B cell (primary cell): Measurements from ENCODE around the gene ARHGEF17. TPM values are rescaled to one million over a fixed set of nuclear protein-coding genes. Genes with fewer than 3 reads are reported as not detected.
A peak's percentile ranks its signal among the peaks of the same experiment; 100 is the strongest.

ENCODE experiments used
- ATAC-seq: fragments of 200-7000 bp; cut with Tn5 transposase; one replicate; pipeline ENCODE4 v1.10.0; 2021; ENCODE audit warnings: low read depth, mild to moderate bottlenecking, moderate number of reproducible peaks, moderate library complexity
- CTCF ChIA-PET: fragments of 350-600 bp; sonication (Branson Sonifier 250); formaldehyde crosslinking; loops from one replicate; lab custom pipeline; 2021; ENCODE audit warnings: antibody characterized with exemption, inconsistent platforms; lab: Charles Lee
- POLR2A ChIA-PET: fragments of 350-600 bp; sonication (Branson Sonifier 250); formaldehyde crosslinking; loops from one replicate; lab custom pipeline; 2021; ENCODE audit warnings: antibody characterized with exemption; lab: Charles Lee
- DNase-seq: peaks from one replicate; pipeline ENCODE4 v3.0.0; 2013
- H2AFZ ChIP-seq: 2 replicates; pipeline ENCODE4 v1.6.1; 2012; ENCODE audit warnings: mild to moderate bottlenecking, low read depth, low read length; ENCODE audit not compliant: insufficient read depth, poor library complexity, severe bottlenecking
- H3K27ac ChIP-seq, 2 donors: 1 replicate in 1 of 2; 2 replicates in 1 of 2; pipeline ENCODE4 v1.5.1; 2012 to 2013; ENCODE audit warnings: low read length in 2 of 2, mild to moderate bottlenecking in 2 of 2, moderate library complexity in 1 of 2
- H3K27me3 ChIP-seq, 4 experiments: fragments of 200-600 bp in 1 of 4; sonication (generic) in 1 of 4; replicated peaks in 1 of 4; 1 replicate in 2 of 4; 2 replicates in 2 of 4; pipeline versions ENCODE4 v1.6.1 to v1.7.0; 2013 to 2016; ENCODE audit warnings: low read length in 3 of 4, mild to moderate bottlenecking in 2 of 4, mixed read lengths in 1 of 4, moderate library complexity in 1 of 4; ENCODE audit not compliant: insufficient read depth in 4 of 4, control insufficient read depth in 3 of 4; ENCODE audit errors: control extremely low read depth in 1 of 4
- H3K36me3 ChIP-seq, 2 experiments: replicated peaks in 1 of 2; 1 replicate in 1 of 2; 2 replicates in 1 of 2; pipeline versions ENCODE4 v1.6.1 to v1.7.1; 2013; ENCODE audit warnings: low read length in 1 of 2; ENCODE audit not compliant: insufficient read depth in 2 of 2, control insufficient read depth in 1 of 2; ENCODE audit errors: control extremely low read depth in 1 of 2, extremely low read depth in 1 of 2
- H3K4me1 ChIP-seq, 2 donors: fragments of 200-600 bp in 1 of 2; sonication (generic) in 1 of 2; 1 replicate in 1 of 2; 2 replicates in 1 of 2; pipeline versions ENCODE4 v1.5.1 to v1.6.1; 2013 to 2017; ENCODE audit warnings: low read length in 2 of 2; ENCODE audit not compliant: control insufficient read depth in 2 of 2, insufficient read depth in 2 of 2
- H3K4me2 ChIP-seq: replicated peaks from 2 replicates; pipeline ENCODE3; 2012; ENCODE audit warnings: mild to moderate bottlenecking, low read depth, low read length; ENCODE audit not compliant: poor library complexity, severe bottlenecking
- H3K4me3 ChIP-seq, 5 experiments: fragments of 200-600 bp in 1 of 5; sonication (generic) in 1 of 5; 1 replicate in 3 of 5; 2 replicates in 2 of 5; pipeline versions ENCODE4 v1.5.1 to v1.7.0; 2011 to 2016; ENCODE audit warnings: low read length in 4 of 5, mild to moderate bottlenecking in 4 of 5, low read depth in 2 of 5, control low read depth in 1 of 5, moderate library complexity in 1 of 5; ENCODE audit not compliant: insufficient read depth in 1 of 5; ENCODE audit errors: control extremely low read depth in 1 of 5, extremely low read depth in 1 of 5
- H3K79me2 ChIP-seq: fragments of 200-600 bp; sonication (generic); one replicate; pipeline ENCODE4 v1.6.0; 2016; ENCODE audit warnings: low read length; ENCODE audit not compliant: control insufficient read depth, insufficient read depth
- H3K9ac ChIP-seq: fragments of 200-600 bp; sonication (generic); 2 replicates; pipeline ENCODE4 v1.6.1; 2017; ENCODE audit warnings: mild to moderate bottlenecking, low read length, moderate library complexity
- H3K9me3 ChIP-seq, 3 donors: one replicate each; pipeline versions ENCODE4 v1.6.1 to v1.7.1; 2013; ENCODE audit warnings: low read length in 2 of 3; ENCODE audit not compliant: control insufficient read depth in 2 of 3, insufficient read depth in 1 of 3; ENCODE audit errors: control extremely low read depth in 1 of 3
- H4K20me1 ChIP-seq: 2 replicates; pipeline ENCODE4 v1.6.0; 2012; ENCODE audit warnings: mild to moderate bottlenecking, low read length; ENCODE audit not compliant: insufficient read depth, control insufficient read depth, poor library complexity, severe bottlenecking
- H3K27ac Mint-ChIP-seq: one replicate; pipeline ENCODE4 v1.8.0; 2021; ENCODE audit warnings: mixed read lengths
- H3K27me3 Mint-ChIP-seq: one replicate; pipeline ENCODE4 v1.8.0; 2021; ENCODE audit warnings: mixed read lengths
- H3K4me1 Mint-ChIP-seq: one replicate; pipeline ENCODE4 v1.8.0; 2021; ENCODE audit warnings: mixed read lengths
- H3K4me3 Mint-ChIP-seq: one replicate; pipeline ENCODE4 v1.8.0; 2021; ENCODE audit warnings: mixed read lengths
- H3K9me3 Mint-ChIP-seq: one replicate; pipeline ENCODE4 v1.8.0; 2022; ENCODE audit warnings: mixed read lengths; ENCODE audit not compliant: insufficient read depth
- EZH2 ChIP-seq: IDR thresholded peaks from 2 replicates; pipeline ENCODE4 v1.6.1; 2012; ENCODE audit warnings: borderline replicate concordance, low read depth, mild to moderate bottlenecking, moderate library complexity, low read length; ENCODE audit not compliant: insufficient read depth, poor library complexity, severe bottlenecking
- WGBS: methylation state at CpG from one replicate; pipeline ENCODE4 v1.1.5; 2013; ENCODE audit warnings: missing lambda C conversion rate; ENCODE audit not compliant: insufficient coverage; 5-methylcytosine and 5-hydroxymethylcytosine counted together
- intact Hi-C: fragments of 100-400 bp; cut with micrococcal nuclease; formaldehyde crosslinking; loops from one replicate; pipeline ENCODE4 v1.10.0; 2022
- polyA plus RNA-seq: library from polyadenylated mRNA; depleted of rRNA; stranded (reverse); fragments of >200 nt; gene quantifications from 2 replicates; pipeline ENCODE4 v1.2.3, GENCODE V29; 2012
- total RNA-seq, 2 donors: library from RNA; stranded (reverse); fragments of 120-200 nt in 1 of 2; gene quantifications; 1 replicate in 1 of 2; 2 replicates in 1 of 2; pipeline versions ENCODE4 v1.2.3 to v1.2.4, GENCODE V29; 2013 to 2022
- TF ChIP-seq, protein P1 (sequence below): fragments of 200-600 bp; IDR thresholded peaks from one replicate; pipeline ENCODE4 v1.8.0; 2022; ENCODE audit warnings: antibody characterized with exemption, mild to moderate bottlenecking

The ARHGEF17 gene
- total and polyA plus RNA-seq, 2 donors (not counting 1 experiment from before 2014, with no cell fraction given): 0.05 TPM; not detected in 1

DNA sequence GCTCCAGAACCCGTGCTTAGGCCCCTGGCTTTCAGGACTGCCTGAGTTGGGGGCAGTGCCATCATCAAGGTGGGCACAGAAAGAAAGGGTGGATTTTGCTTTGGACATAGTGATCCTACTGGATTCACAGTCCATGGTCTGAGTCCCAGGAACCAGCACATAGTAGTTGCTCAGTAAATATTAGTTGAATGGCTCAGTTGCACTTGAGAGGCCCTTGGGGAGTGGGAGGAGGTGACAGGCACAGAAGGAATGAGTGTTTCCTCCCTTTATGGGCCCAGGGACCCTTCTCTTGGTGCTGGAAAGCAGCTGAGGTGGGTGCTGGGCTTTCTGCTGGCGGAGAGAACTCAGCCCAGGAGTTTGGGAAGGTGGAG is 16.6 kb downstream of the ARHGEF17 start:
- no peak overlapping the region for H3K27ac ChIP-seq
- POLR2A ChIA-PET: no interaction called here
- no peak overlapping the region for H2AFZ ChIP-seq
- intact Hi-C loops: no loop called here
- no peaks in the 10 kb centered on the region for H4K20me1 ChIP-seq
- H3K36me3 ChIP-seq: no peaks in the 10 kb centered on the region
- no peaks in the 10 kb centered on the region for H3K9me3 ChIP-seq
- ATAC-seq (no peak), DNase-seq (no peak)
- H3K27ac Mint-ChIP-seq: no peak overlapping the region
- H3K27me3 ChIP-seq: peaks cover 0 to 3% (median 0%) of the 10 kb centered on the region in 4 experiments
- H3K4me3 Mint-ChIP-seq: no peak overlapping the region
- no peak overlapping the region for H3K4me3 ChIP-seq
- H3K27me3 Mint-ChIP-seq: no peaks in the 10 kb centered on the region
- 100% methylated on average over 2 of the region's 2 CpGs for WGBS
- H3K4me1 Mint-ChIP-seq: peaks cover 23% of the 10 kb centered on the region
- H3K4me2 ChIP-seq: no peak overlapping the region
- TF ChIP-seq, protein P1, sequence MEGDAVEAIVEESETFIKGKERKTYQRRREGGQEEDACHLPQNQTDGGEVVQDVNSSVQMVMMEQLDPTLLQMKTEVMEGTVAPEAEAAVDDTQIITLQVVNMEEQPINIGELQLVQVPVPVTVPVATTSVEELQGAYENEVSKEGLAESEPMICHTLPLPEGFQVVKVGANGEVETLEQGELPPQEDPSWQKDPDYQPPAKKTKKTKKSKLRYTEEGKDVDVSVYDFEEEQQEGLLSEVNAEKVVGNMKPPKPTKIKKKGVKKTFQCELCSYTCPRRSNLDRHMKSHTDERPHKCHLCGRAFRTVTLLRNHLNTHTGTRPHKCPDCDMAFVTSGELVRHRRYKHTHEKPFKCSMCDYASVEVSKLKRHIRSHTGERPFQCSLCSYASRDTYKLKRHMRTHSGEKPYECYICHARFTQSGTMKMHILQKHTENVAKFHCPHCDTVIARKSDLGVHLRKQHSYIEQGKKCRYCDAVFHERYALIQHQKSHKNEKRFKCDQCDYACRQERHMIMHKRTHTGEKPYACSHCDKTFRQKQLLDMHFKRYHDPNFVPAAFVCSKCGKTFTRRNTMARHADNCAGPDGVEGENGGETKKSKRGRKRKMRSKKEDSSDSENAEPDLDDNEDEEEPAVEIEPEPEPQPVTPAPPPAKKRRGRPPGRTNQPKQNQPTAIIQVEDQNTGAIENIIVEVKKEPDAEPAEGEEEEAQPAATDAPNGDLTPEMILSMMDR: no peak
- no peak for TF ChIP-seq EZH2
- H3K9me3 Mint-ChIP-seq: no peaks in the 10 kb centered on the region
- H3K79me2 ChIP-seq: no peaks in the 10 kb centered on the region
- CTCF ChIA-PET: interaction anchor here (1.0 to 7.2 kb wide), 2 partner anchors 10 to 25 kb away, joined by 3 to 45 read pairs; no protein-coding TSS in a partner anchor
- H3K4me1 ChIP-seq: peaks cover 17 to 25% of the 10 kb centered on the region in 2 donors
- H3K9ac ChIP-seq: no peak overlapping the region

GRCh38 chr11:73325036-73325981 is 17.2 kb downstream of the ARHGEF17 start:
- POLR2A ChIA-PET: interaction anchor here (1.7 kb wide), 1 partner anchor 16 kb away, joined by 5 read pairs; no protein-coding TSS in a partner anchor
- Histone ChIP-seq H3K9ac (no peak overlapping the region), H3K4me2 (no peak overlapping the region), H4K20me1 (no peaks in the 10 kb centered on the region), H3K27ac (no peak overlapping the region), H3K4me1 (peaks cover 17 to 25% of the 10 kb centered on the region in 2 donors), H3K27me3 (peaks cover 0 to 3% (median 0%) of the 10 kb centered on the region in 4 experiments), H3K9me3 (no peaks in the 10 kb centered on the region), H2AFZ (peak overlapping the region; percentile 33), H3K4me3 (no peak overlapping the region), H3K36me3 (no peaks in the 10 kb centered on the region), H3K79me2 (no peaks in the 10 kb centered on the region)
- Mint-ChIP-seq H3K27ac (no peak overlapping the region), H3K4me3 (no peak overlapping the region), H3K27me3 (no peaks in the 10 kb centered on the region), H3K9me3 (no peaks in the 10 kb centered on the region), H3K4me1 (peaks cover 23% of the 10 kb centered on the region)
- 68% methylated on average over 10 of the region's 13 CpGs for WGBS
- DNase-seq: no peak
- TF ChIP-seq, protein P1: no peak
- TF ChIP-seq EZH2: no peak
- CTCF ChIA-PET: interaction anchor here (7.2 kb wide), 1 partner anchor 10 kb away, joined by 45 read pairs; no protein-coding TSS in a partner anchor
- no peak for ATAC-seq
- intact Hi-C loops: no loop called here
